Measurements from ENCODE around the gene PIGR. TPM values are rescaled to one million over a fixed set of nuclear protein-coding genes. Genes with fewer than 3 reads are reported as not detected.

The PIGR gene
- total and polyA plus RNA-seq, 9 of the 15 experiments (the other 6 are each of a cell fraction or from before 2014, with no cell fraction given): 0.01 to 1.5 (median 0.03) TPM; not detected in 4

DNA sequence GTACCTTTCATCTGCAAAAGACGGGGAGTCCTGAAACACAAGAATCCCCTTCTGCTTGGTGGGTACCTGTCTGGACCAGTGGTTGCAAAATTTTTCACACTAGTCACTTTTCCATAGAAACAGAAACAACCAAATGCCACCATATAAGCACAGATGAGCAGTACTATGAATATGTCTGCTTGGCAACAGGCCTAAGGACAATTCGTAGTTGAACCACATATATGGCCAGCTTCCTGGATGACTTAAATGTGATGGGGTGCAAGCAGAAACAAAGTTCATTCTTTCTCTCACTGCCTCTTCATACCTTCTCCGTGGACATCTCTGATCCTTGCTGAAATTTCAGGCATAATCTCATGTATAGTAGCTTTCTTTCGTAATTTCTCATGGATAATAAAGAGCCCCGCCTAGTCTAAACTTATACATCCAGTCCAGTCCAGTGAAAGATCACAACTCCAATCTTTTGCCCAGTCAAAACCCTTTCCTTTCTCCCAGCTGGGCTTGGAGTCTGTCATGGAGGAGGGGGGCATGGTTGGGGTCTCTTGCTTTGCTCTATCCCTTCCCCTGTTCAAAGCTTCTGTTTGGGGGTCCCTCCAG is 16.9 kb upstream of the PIGR start:
- in situ Hi-C loops (cut with MboI) (no loop called here), intact Hi-C loops (cut with micrococcal nuclease) (no loop called here)
- Histone ChIP-seq H3K4me2 (ENCODE audit: insufficient read depth, low read length) (no peak overlapping the region), H3K27me3 (ENCODE audit: control insufficient read depth in 2 of 2, insufficient read depth in 2 of 2, low read length in 2 of 2) (no peaks in the 10 kb centered on the region), H3K79me2 (ENCODE audit: control insufficient read depth, insufficient read depth, low read length) (no peaks in the 10 kb centered on the region), H3K9me1 (ENCODE audit: control insufficient read depth, insufficient read depth, low read length) (no peaks in the 10 kb centered on the region), H3K4me3 (no peak overlapping the region), H3K9ac (ENCODE audit: insufficient read depth in 1 of 2, low read depth in 2 of 2, low read length in 2 of 2) (no peak overlapping the region), H4K20me1 (replicated peaks; ENCODE audit: control insufficient read depth, insufficient read depth, low read length) (no peaks in the 10 kb centered on the region), H2AFZ (ENCODE audit: low read depth, low read length) (no peak overlapping the region), H3K9me3 (replicated peaks; ENCODE audit: control insufficient read depth, insufficient read depth, low read depth, low read length) (no peaks in the 10 kb centered on the region), H3K36me3 (ENCODE audit: control insufficient read depth, insufficient read depth, low read length) (no peaks in the 10 kb centered on the region), H3K4me1 (replicated peaks in 1 of 2; ENCODE audit: control insufficient read depth in 2 of 2, insufficient read depth in 2 of 2, low read length in 2 of 2) (peaks cover 3 to 5% of the 10 kb centered on the region in 2 experiments; a peak in 3 of 5 replicates), H3K27ac (ENCODE audit: extremely low read depth, low read depth, low read length) (no peak overlapping the region)
- ATAC-seq (no peak), FAIRE-seq (no peak), DNase-seq (ENCODE audit: extremely low read depth in 1 of 4, low spot score in 3 of 4) (no peak)
- WGBS (ENCODE audit: insufficient coverage, low coverage, missing lambda C conversion rate): 56% methylated on average over 5 of the region's 5 CpGs
- TF ChIP-seq ZNF780A (CRISPR knock-in tag; IDR thresholded peaks at IDR 0.05) (no peak), ZNF197 (CRISPR knock-in tag; IDR thresholded peaks at IDR 0.05; ENCODE audit: low read depth) (no peak), HDAC1 (IDR thresholded peaks at IDR 0.05) (no peak)
- no TSS peak for BruUV-seq (replicated peaks)
- POLR2A ChIA-PET: interaction anchor here (1.9 kb wide), 1 partner anchor 18 kb away, joined by 6 read pairs; no protein-coding TSS in a partner anchor
- CTCF ChIA-PET (ENCODE audit: low intra/inter-chr PET ratio): no interaction called here

DNA sequence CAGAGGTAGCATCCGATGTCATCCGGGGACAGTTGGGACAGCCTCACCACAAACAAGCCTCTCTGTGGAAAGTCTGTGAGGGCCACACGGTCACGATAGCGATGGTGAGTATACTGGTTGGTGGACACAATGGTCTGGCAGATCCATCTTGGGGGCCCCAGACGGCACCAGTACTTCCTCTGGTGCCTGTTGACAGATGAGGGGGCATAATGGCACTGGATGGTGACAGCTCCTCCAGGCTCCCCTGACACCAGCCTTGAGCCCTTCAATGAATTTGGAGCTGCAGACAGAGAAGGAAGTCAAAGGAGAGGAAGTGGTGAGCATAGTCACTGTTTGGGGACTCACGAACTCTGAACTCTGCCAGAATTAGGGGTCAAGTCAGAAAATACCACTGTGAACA is 16.0 kb upstream of the PIGR start:
- ChIA-PET POLR2A (interaction anchor here (0.7 to 1.9 kb wide), 3 partner anchors 16 to 21 kb away, joined by 3 to 6 read pairs (median 4); no protein-coding TSS in a partner anchor), CTCF (ENCODE audit: low intra/inter-chr PET ratio) (no interaction called here)
- H4K20me1 ChIP-seq (replicated peaks; ENCODE audit: control insufficient read depth, insufficient read depth, low read length): no peaks in the 10 kb centered on the region
- H3K36me3 ChIP-seq (ENCODE audit: control insufficient read depth, insufficient read depth, low read length): no peaks in the 10 kb centered on the region
- H3K9me3 ChIP-seq (replicated peaks; ENCODE audit: control insufficient read depth, insufficient read depth, low read depth, low read length): no peaks in the 10 kb centered on the region
- H3K27ac ChIP-seq (ENCODE audit: extremely low read depth, low read depth, low read length): no peak overlapping the region
- DNase-seq (ENCODE audit: extremely low read depth in 1 of 4, low spot score in 3 of 4) (no peak), FAIRE-seq (no peak), ATAC-seq (no peak)
- H3K9me1 ChIP-seq (ENCODE audit: control insufficient read depth, insufficient read depth, low read length): no peaks in the 10 kb centered on the region
- 49% methylated on average over 7 of the region's 7 CpGs for WGBS (ENCODE audit: insufficient coverage, low coverage, missing lambda C conversion rate)
- H3K4me3 ChIP-seq: no peak overlapping the region
- TF ChIP-seq YY1 (IDR thresholded peaks at IDR 0.05; ENCODE audit: borderline replicate concordance in 1 of 3, control insufficient read depth in 1 of 3, extremely low read depth in 1 of 3, insufficient read depth in 3 of 3, insufficient read length in 1 of 3, insufficient replicate concordance in 2 of 3, low read depth in 1 of 3, low read length in 2 of 3): no peak
- peak; percentile 68; the same call in 1 of the 2 replicates for TF ChIP-seq SPI1 (IDR thresholded peaks at IDR 0.05; ENCODE audit: borderline replicate concordance, low read depth, low read length)
- no peak for TF ChIP-seq CREB1 (IDR thresholded peaks at IDR 0.05)
- no peak for TF ChIP-seq CREB1 (CRISPR knock-in tag; IDR thresholded peaks at IDR 0.05)
- no peak for TF ChIP-seq ZSCAN29 (IDR thresholded peaks at IDR 0.05)
- TF ChIP-seq GTF3C2 (IDR thresholded peaks at IDR 0.05; ENCODE audit: borderline replicate concordance, extremely low read depth, insufficient read length): no peak
- TF ChIP-seq SMARCB1 (IDR thresholded peaks at IDR 0.05; ENCODE audit: insufficient read length, low read depth): no peak
- no peaks in the 10 kb centered on the region for H3K79me2 ChIP-seq (ENCODE audit: control insufficient read depth, insufficient read depth, low read length)
- no peaks in the 10 kb centered on the region for H3K27me3 ChIP-seq (ENCODE audit: control insufficient read depth in 2 of 2, insufficient read depth in 2 of 2, low read length in 2 of 2)
- peaks cover 3 to 5% of the 10 kb centered on the region in 2 experiments; a peak in 3 of 5 replicates for H3K4me1 ChIP-seq (replicated peaks in 1 of 2; ENCODE audit: control insufficient read depth in 2 of 2, insufficient read depth in 2 of 2, low read length in 2 of 2)
- intact Hi-C loops (cut with micrococcal nuclease) (no loop called here), in situ Hi-C loops (cut with MboI) (no loop called here)
- H2AFZ ChIP-seq (ENCODE audit: low read depth, low read length): no peak overlapping the region
- H3K9ac ChIP-seq (ENCODE audit: insufficient read depth in 1 of 2, low read depth in 2 of 2, low read length in 2 of 2): no peak overlapping the region; a peak in 1 of 4 replicates
- no peak overlapping the region for H3K4me2 ChIP-seq (ENCODE audit: insufficient read depth, low read length)
- BruUV-seq (replicated peaks): no TSS peak
